GM19455 (cell line): ENCODE measurements around the gene ITGB2.
"Not testable (repeated sequence)": the region's sequence is repeated elsewhere in the genome, so short reads cannot be mapped to it uniquely, and the experiment has no call there.

Source experiments
- ATAC-seq: cut with Tn5 transposase; IDR thresholded peaks from one replicate; pipeline ENCODE4 v1.9.1; 2021; ENCODE audit not compliant: unreplicated experiment

Gene ITGB2

DNA sequence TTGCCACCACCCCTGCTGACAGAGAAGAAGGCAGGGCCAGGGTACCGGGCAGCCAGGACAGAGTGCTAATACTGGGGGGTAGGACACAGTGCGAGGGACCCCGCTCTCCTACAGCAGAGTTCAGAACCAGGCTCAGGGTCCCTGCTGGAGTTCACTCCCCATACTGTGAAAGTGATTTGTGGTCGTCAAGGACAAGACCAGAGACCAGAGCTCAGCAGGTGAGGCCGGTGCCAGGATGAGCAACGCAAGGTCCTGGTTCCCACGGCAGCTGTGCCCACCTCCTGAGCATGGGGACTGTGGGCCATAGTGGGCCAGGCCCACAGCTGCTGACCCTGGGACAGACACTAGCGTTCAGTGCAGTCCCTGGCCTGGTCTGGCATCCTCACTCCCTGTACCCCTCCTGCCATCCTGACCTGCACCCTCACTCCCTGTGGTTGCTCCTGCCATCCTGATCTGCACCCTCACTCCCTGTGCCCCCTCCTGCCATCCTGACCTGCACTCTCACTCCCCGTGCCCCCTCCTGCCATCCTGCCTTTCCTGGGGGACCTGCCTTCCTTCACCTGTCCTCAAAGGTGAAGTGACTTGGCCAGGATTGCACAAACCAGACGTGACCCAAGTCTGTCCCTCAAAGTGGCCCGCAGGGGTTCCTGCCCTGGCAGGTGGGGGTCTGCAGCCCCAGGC is 33.4 kb downstream of the ITGB2 start:
- ATAC-seq = no peak

DNA sequence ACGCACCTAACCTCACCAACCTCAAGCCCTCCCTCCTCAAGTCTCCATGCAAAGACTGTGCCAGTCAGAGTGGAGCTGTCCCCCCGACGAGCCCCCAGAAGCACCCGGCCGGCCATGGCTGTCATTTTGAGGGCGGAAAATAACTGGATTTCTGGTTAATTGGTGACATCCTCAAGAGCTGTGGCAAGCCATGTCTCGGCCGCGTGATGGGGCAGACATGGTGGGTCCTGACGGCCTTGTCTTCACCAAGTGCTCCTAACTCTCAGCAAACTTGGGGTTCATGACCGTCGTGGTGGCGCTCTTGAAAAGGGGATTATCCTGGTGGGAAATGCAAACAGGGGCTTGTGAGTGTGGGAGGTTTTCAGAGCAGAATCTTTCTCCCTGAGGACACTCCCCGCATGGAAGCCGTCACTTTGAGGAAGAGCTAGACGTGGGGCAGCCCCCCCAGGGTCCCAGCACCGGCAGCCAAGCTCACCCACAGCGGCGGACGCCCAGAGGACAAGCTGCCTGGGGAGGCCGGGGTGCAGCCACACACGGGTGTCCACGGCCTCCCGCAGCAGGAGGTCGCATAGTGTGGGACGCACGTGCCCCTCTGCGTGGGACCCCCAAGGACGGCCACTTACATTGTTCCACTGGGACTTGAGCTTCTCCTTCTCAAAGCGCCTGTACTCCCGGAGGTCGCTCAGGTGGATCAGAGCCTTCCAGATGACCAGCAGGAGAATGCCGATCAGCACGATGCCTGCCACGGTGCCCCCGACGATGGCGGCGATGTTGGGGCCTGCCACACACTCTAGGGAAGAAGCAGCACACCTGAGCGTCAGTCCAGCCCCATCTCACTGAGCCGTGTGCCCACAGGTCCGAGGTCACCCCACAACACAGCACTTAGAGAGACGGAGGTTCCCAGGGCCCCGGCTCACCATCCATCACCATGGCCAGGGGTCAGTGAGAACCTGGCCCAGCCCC is 34.3 kb downstream of the ITGB2 start:
- no peak for ATAC-seq

DNA sequence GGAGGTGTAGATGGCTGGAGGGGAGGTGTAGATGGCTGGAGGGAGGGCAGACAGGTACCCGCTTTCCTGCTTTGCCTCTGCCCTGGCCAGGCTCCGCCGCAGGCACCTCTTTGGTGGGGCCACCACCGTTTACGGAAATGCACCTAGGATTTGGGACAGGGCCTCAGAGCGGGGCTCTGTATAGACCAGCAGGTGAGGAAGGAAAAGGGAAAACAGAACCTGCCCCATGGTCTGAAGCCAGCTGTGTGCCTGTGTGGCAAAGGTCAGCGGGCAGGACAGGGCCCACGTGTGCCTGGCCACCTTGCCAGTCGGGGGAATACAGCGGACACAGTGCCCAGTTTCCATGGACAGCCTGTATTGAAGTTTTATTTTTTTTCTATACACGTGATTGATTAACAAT is 35.1 kb downstream of the ITGB2 start:
- ATAC-seq = no peak

DNA sequence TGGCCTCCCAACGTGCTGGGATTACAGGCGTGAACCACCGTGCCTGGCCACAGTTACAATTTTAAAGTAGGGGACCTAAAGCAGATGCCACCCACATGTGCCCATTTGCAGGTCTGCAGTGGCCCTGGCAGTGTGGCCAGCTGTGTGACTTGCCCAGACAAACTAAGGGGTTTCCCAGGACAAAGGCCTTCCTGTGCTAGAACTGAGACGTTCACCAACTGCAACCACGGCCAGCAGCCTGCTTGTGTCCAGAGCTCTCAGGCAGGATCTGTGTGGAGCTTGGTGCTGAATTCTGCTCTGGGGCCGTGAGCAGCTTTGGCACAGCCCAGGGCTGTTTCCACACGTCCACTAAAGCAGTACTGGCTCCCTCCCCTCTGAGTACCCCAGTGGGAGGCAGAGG is 36.6 kb downstream of the ITGB2 start:
- ATAC-seq = no peak

DNA sequence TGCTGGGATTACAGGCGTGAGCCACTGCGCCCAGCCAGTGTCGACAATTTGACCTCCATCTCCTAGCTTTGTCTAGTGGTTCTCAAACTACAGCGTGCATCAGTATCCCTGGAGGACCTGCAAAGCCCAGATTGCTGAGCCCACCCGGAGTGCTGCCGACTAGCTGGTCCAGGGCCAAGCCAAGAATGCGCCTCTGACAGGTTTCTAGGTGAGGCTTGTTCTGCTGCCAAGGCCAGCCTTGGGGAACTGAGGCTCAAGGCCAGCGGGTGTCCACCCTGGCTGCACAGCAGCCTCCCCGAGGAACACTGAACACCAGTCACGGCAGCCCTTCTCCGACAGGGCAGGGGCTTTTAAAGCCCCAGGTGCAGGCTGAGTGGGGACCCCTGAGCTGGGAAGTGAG is 37.4 kb downstream of the ITGB2 start:
- no peak for ATAC-seq

DNA sequence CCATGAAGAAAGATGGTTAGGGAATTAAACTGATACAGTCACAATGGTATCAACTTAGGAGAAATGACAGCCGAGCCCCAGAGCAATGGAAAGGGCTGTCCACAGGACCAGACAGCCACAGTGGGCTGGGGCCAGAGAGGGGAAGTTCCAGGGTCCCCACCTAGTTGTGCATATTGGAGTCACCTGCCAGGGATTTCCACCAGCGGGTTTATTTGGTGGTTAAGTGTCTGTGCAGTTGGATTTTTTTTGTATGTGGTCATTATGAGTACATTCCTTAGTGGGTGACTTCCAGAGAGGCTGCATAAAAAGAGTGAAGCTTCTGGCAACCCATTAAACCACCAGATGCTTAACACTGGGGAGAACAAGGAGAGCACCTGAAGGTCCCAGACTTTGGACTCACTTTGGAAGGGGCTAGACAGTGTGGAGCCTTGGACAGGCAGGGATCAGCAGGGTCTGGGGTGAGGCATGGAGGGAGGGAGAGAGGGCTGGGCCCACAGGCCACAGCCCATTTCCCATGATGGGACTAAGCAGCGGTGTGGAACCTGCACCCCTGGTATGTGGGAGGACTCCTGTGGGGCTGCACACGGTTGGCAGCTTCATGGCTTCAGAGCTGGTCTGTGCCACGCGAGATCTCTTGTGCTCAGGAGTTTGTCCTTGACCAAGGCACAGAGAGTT is 39.4 kb downstream of the ITGB2 start:
- no peak for ATAC-seq

DNA sequence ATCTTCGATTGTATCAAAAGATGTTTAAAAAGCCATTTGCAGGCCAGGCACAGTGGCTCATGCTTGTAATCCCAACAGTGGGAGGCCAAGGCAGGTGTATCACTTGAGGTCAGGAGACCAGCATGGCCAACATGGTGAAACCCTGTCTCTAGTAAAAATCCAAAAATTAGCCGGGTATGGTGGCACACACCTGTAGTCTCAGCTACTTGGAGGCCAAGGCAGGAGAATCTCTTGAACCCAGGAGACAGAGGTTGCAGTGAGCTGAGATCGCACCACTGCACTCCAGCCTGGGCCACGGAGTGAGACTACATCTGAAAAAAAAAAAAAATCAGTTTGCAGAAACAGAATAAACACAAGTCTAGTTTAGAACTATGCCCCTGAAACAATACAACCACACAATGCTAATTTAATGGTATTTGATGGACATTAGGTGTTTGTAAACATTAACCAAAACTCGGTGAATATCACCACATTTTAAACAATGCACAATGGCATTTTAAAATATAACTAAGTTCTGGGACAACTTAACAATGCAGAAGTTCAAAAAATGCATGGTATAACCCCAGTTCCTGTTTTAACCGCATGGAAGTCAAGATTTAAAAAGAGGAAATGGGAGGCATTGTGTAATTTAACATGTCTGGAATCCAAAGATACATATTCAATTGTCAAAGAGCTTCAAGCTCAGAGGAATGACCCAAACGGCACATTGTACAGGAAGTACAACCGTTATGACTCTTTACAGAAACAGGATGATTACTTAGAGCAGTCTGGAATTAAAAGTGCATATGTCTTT is 40.1 kb downstream of the ITGB2 start:
- no peak for ATAC-seq

DNA sequence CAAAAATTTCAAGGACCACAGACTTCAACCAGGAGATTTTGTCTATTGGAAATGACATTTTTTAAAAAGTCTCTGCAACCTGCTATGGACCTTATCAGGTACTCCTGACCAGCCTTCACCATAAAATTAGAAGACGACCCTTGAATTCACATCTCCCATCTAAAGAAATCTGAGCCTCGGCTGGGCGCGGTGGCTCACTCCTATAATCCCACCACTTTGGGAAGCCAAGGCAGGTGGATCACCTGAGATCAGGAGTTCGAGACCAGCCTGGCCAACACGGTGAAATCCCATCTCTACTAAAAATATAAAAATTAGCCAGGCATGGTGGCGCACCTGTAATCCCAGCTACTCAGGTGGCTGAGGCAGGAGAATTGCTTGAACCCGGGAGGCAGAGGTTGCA is 41.5 kb downstream of the ITGB2 start:
- ATAC-seq = not testable (repeated sequence)

DNA sequence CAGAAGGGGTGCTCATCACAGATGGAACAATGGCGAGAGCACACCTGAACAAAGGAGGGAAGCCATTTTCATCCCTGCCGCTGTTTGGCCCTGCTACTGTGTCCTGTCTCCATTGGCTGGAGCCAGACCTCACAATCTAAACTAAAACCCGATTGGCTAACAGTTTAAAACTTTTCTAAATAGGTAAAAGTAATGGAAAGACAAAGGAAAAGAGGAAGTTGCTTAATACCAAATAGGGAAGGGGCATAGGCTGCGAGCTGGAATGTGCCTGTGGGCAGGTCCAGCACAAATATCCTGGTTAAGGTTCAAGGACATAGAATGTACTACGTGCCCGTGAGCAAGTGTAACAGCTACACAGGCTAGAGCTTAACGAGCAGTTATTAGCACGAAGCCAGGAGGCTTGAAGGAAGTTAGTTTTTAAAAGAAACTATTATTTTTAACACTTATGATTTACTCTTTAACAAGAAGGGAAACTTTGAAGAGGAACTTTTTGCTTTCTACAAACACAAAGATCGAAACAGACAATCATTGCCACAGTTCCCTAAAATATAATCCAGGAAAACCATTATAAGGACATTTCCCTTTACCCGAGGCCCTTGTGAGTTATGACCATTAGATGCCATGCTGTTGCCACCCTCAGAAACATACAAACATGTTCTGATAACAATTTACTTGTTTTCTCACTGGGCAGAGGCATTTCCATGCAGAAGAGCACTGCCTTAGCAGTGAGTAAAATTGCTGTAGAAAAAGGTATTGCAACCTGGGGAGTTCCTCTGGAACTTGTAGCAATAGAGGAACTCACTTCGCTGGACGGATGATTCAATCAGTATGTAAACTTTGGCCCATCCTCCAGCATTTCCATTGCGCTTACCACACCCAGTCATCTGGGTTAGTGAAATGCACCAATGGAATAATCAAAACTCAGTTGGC is 42.4 kb downstream of the ITGB2 start:
- no peak for ATAC-seq

DNA sequence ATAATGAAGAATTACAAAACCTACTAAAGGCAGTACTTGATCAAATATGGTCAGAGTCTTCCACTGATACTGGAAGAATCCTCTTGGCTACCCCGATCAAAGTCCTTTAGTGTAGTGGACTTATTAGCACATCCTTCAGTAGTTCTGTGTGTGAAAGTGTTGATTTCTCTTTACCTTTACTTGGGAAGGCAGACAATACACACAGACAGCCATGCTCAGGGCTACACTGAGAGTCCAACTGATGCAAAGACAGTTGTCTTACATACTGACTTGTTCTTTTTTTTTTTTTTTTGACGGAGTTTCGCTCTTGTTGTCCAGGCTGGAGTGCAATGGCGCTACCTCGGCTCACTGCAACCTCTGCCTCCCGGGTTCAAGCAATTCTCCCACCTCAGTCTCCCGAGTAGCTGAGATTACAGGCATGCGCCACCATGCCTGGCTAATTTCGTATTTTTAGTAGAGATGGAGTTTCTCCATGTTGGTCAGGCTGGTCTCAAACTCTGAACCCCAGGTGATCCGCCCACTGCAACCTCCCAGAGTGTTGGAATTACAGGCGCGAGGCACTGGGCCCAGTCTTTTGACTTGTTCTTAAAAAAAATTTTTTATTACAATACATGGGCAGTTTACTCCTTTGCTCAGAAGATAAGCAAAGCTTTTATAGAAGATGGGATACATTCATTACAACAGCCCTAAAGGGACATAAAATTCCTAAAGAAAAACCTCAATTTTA is 43.7 kb downstream of the ITGB2 start:
- ATAC-seq = no peak

DNA sequence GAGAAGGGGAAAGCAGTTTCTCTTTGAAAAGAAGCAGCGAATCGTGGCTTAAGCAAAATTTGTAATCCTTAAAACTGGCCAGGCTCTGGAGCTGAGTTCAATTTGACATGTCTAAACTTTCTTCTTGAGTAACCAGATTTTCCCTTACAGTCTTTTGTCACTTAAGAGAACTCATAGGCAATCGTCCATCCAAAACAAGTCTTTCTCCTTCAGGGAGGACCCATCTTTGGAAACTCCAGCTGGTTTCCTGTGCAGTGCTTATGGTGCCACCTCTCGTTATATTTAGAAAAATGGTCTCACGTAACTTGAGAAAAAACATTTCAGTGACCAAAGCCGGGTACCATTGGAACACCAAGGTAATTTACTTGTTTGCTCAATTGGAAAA is 45.4 kb downstream of the ITGB2 start:
- no peak for ATAC-seq

DNA sequence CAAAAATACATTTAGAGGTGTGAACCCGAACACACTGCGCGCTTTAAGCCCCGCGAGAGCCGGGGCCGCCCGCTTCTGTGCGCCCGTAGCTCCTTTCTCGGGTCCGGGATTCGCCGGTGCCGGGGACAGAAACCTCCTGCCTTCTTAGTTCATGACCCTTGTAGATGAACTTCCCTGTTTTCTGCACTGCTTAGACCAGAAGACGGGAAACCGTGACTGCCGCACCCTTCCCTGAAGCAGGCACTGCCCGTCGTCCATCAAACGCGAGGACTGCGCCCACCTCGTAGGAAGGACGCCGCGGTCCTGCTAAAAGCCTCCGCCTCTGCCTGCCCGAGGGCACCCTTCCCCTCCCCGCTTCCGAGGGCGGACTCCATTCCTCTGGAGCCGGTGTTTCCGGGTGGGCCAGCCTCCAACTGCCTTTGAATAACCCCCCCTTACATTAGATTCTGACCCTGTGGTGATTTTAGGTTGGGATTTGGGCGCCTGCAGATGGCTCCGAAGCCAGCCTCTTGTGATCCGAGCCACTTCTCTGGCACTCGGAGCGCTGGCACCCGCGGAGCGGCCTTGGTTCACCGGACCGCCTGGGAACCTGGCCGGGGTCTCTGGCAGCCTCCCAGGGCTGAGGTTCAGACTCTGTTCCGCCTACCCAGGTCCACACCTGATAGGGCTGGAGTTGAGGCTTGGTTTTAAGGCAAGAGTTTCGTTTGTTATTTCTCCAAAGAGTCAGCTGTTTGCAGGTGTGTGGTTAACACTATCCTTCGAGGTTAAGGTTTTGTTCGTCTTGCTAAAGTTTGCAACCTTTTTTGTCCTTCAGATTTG is 46.0 kb downstream of the ITGB2 start:
- ATAC-seq = no peak

DNA sequence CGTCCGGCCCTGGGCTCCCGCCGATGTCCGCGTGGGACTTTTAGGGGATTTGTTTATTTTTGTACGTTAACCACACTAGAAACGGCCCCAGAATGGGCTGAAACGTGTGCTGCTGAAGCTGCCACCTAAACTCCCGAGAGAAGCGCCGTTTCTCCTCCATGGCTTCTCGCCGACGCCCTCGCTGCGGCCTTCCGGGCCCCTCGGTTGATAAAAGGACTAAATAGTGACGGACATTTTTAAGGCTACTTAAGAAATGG is 46.5 kb downstream of the ITGB2 start:
- ATAC-seq = no peak

DNA sequence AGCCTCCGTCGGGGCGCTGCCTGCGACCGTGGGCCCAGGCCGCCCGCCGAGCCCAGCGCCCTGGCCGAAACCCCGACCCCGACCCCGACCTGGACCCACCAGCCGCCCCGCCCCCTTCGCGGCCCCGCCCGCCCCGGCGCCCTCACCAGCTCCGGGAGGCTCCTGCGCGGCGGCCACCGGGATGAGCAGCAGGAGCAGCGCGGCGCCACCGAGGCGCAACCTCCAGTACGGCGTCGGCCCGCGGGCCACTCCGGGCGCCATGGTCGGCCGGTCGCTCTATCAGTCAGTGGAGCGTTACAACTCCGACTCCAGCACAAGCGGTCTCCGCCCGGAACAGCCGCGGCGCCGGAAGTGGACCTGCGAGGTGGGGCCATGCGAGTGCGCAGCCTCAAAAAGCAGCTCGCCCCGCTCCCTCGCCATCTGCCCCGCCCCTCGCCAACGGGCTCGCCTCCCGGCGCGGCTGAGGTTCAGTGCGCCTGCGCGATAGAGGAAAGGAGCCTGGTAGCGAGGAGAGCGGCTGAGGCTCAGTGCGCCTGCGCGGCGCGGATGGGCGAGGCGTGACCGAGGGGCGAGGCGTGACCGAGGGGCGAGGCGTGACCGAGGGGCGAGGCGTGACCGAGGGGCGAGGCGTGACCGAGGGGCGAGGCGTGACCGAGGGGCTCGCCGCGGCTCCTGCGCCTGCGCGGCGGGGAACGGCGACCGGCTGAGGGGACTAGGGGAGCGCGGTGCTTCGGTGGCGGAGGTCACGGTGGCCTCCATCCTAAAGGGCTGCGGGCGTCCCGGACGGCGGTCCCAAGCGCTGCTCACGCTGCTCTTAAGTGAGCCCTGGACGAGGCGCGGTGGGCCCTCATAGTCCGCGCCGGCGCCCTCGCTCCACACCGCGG is 47.1 kb downstream of the ITGB2 start, which contains the start of gene PTTG1IP:
Gene PTTG1IP, minus strand, starts transcription at position 335 of the 884 bp plus-strand sequence. Its CDS starts 74 bp downstream, at position 261.
- ATAC-seq = peak; percentile 68

DNA sequence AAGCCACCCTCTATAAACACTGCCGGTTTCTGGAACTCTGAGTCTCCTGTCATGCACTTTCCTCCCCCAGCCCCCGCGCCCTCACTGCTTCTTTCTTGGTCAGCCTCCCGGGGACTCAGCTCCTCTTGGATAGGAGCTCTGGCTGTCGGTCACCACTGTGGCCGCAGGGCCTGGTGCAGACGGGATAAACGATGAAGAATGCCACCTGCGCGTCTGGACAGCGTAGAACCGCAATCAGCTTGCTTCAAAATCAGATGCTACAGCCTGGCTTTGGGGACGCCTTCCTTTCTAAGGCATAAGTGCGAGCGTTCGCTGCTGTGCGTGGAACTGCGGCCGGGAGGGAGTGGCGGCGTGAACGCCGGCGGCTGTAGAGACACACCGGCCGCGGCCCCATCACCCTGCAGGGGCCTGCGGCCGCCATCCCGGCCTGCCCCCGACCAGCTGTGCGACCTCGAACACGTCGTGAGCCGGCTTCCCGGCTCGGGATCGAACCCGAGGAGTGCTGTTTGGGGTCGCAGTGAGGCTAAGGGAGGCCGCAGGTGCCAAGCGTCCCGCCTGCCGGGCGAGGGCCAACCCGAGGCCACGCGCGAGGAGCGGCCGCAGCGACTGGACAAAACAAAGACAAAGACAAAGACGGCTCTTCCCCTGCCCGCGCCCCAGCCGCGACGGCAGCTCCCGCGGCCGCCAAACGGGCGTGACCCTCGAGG is 47.9 kb downstream of the ITGB2 start:
- ATAC-seq = peak; percentile 15

DNA sequence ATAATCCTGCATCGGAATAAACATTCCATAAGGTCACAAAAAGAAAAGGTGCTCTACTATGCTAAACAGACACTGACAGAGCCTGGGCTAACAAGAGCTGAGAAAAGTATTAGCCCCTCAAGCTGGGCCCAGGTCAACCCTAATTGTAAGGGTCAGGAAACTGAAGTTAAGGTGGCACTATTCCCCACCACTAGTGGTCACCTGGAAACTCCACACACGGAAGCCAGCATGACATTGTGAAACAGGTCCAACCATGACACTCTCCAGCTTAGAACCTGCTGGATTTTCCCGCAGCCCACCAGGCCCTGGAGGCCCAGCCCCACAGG is 48.4 kb downstream of the ITGB2 start:
- ATAC-seq = no peak
